ENCODE measurements around the gene CACNA1C.

- TF ChIP-seq POLR2A (IDR thresholded peaks at IDR 0.05) (no peak), CTCF (IDR thresholded peaks at IDR 0.05) (no peak)
These were observed 429.2 kb downstream of the CACNA1C start for GRCh38 chr12:2481951-2482350.
